OCI-LY7 (cell line): ENCODE data around the gene ATG10.

Source experiments
- EZH2phosphoT487 ChIP-seq: fragments of 200-600 bp; sonication (generic); IDR thresholded peaks from 2 replicates; pipeline ENCODE4 v1.6.1; 2018; ENCODE audit warnings: low read depth, borderline replicate concordance, mild to moderate bottlenecking, mixed run types, antibody characterized with exemption, low read length, moderate library complexity, mixed read lengths
- TF ChIP-seq, protein P1 (sequence below): fragments of 200-600 bp; sonication (generic); conservative IDR thresholded peaks from 2 replicates; pipeline ENCODE4 v1.5.1; 2014; ENCODE audit warnings: mild to moderate bottlenecking, antibody characterized with exemption, low read length, moderate library complexity, mixed read lengths

GRCh38 chr5:82100303-82101077 lies 128.7 kb downstream of the ATG10 start:
- TF ChIP-seq, protein P1, sequence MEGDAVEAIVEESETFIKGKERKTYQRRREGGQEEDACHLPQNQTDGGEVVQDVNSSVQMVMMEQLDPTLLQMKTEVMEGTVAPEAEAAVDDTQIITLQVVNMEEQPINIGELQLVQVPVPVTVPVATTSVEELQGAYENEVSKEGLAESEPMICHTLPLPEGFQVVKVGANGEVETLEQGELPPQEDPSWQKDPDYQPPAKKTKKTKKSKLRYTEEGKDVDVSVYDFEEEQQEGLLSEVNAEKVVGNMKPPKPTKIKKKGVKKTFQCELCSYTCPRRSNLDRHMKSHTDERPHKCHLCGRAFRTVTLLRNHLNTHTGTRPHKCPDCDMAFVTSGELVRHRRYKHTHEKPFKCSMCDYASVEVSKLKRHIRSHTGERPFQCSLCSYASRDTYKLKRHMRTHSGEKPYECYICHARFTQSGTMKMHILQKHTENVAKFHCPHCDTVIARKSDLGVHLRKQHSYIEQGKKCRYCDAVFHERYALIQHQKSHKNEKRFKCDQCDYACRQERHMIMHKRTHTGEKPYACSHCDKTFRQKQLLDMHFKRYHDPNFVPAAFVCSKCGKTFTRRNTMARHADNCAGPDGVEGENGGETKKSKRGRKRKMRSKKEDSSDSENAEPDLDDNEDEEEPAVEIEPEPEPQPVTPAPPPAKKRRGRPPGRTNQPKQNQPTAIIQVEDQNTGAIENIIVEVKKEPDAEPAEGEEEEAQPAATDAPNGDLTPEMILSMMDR = no peak
- no peak for TF ChIP-seq EZH2phosphoT487
